GM19463 (cell line): Measurements from ENCODE around the gene OR2A25.
"Not testable (repeated sequence)": the region's sequence is repeated elsewhere in the genome, so short reads cannot be mapped to it uniquely, and the experiment has no call there.

Experiments used
- ATAC-seq: cut with Tn5 transposase; IDR thresholded peaks from one replicate; pipeline ENCODE4 v1.9.1; 2021; ENCODE audit warnings: mild to moderate bottlenecking, moderate library complexity; ENCODE audit not compliant: unreplicated experiment

OR2A25 gene, protein sequence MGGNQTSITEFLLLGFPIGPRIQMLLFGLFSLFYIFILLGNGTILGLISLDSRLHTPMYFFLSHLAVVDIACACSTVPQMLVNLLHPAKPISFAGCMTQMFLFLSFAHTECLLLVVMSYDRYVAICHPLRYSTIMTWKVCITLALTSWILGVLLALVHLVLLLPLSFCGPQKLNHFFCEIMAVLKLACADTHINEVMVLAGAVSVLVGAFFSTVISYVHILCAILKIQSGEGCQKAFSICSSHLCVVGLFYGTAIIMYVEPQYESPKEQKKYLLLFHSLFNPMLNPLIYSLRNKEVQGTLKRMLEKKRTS

DNA sequence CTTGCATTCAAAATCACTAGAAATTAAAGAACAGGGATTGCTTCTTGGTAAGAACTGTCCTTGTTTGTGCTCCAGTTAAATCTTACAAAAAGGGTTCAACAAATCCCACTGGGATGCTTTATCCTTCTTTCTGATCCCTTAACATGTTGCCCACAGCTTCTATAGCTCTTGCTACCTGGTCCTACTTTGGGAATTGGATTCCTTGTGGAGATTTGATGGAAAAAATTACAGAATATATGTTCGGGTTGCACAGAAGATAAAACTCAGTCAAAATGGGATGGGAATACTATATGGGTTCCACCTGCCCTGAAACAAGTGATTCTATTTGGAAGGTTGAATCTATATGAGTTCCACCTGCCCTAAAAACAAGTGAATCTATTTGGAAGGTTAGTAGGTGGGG lies at the start of gene OR2A25:
OR2A25 (plus strand) TSS at position 301 of the 400 bp plus-strand sequence. CDS start 4,409 bp downstream, outside the sequence.
- ATAC-seq: no peak

DNA sequence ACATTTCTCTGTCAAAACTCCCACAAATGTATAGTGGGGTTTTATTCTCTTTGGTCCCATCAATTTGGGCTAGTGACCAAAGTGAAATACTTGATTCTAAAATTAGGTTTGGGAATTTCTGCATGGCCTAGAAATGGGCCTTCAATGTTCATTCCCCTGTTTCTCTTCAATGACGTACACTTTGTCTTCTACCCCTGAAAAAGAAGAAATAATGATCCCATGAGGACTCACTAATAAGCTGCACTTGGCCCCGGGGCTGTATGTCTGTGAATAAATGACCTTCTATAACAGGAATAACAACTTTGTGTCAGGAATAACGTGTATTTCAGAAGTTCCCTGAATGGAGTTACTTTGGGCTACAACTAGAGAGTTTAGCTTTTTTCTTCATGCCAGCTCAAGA lies 49.3 kb upstream of the OR2A25 start:
- ATAC-seq: no peak

DNA sequence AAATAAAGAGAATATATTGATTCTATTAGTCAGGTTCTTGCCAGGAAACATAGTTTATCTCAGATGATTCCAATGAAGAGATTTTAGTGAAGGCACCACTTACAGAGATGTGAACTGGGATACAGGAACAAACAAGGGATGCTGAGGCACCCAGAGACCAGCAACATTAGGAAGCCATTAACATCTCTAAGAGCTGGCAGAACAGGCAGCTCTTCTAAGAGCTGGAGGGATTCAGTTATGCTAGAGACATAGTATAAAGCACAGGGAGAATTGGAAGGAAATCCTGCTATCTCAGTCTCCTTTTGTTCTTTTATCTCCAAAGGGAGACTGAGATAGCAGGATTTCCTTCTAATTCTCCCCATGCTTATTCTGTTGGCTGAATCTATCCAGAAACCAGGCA lies 47.4 kb upstream of the OR2A25 start:
- ATAC-seq: no peak

DNA sequence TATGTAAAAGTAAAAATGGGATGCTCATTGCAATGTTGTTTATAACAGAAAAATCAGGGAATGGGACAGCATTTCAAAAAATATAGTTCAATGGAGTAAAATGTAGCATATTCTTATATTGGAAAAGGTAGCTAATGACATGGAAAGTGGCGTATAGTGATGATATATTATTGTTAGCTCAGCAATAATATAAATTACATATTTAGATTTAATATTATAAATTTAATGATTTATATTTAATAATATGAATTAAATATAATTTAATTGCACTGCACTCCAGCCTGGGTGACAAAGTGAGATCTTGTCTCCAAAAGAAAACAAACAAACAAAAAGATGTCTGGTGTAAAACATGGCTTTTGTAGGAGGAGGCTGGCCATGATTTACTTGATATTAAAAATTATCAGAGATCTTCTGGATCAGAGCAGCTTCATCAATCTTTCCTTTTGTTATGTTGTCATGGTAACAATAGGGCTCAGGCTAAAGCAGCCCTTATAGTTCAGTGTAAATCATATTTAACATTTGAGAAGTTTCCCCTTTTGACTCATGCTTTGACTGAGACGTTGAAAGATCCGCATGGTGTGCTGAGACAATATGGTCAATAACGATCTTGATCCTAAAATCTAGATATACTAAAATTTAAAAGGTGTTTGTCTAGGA lies 46.3 kb upstream of the OR2A25 start:
- no peak for ATAC-seq

DNA sequence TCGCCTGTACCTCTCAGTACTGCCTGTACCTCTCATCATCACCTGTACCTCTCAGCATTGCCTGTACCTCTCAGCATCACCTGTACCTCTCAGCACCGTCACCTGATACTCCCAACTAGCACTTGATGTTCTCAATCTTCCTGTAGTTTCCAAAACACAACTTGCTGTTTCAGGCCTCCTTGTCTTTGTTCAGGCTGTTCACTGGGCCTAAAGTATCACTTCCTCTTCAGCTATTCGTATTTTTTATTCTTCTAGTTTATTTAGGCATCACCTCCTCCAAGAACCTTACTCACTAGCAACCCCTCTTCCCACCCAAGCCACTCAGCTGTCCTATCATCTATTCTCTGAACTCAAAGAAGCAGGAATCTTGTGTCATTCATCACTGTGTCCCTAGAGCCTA lies 45.4 kb upstream of the OR2A25 start:
- ATAC-seq: no peak

DNA sequence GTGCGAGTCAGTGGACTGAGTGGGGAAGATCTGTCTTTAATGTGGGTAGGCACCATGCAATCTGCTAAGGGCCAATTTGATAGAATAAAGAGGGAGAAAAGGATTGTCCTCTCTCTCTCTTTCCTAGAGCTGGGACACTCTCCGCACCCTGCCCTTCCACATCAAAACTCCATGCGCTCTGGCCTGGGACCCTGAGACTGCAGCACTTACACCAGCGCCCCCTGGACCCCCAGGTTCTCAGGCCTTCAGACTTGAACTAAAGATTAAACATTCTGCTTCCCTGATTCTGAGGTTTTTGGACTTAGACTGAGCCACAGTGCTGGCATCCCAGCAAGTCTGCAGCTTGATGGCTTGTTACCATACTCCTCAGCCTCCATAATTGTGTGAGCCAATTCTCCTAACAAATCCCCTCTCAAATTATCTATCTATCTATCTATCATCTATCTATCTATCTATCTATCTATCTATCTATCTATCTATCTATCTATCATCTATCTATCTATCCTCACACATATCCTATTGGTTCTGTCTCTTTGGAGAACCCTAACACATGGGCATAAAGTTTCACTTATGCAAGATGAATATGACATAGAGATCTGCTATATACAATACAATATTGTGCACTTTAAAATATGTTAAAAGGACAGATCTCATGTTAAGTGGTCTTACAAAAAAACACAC lies 43.3 kb upstream of the OR2A25 start:
- ATAC-seq: no peak

DNA sequence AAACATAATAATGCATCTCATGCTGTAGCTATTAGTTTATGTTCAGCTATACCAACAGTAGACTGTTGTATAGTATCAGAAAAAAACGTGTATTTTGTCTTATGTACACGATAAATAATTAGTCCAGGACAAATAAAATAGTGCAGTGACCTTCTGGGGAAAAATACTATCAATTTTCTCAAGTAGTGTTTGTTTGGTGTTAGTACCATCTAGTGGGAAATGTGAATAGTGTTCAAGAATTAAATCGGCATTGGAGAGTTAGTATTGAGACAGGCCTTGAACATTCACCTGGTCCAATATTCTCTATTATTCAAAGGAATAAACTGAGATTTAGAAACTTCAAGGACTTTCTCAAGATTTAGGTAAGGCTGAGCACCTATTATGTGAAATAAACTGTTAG lies 42.5 kb upstream of the OR2A25 start:
- no peak for ATAC-seq

DNA sequence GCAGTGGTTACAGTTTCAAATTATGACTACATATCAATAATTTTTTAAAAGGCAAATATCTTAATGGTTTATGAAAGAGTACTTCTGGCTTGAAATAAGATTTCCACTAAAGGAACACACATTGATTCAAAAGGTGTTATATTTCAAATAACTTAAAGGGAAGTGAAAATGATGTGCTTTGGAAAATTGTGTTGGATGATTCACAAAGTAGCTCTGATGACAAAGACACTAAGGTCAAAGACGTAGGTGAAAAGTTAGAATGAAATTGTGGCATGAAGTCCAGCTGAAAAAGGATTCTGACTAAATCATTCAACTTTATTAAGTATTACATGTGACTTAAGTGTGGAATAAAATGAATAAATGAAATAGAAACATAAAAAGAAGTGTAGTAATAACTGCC lies 41.6 kb upstream of the OR2A25 start:
- peak; percentile 52 for ATAC-seq

DNA sequence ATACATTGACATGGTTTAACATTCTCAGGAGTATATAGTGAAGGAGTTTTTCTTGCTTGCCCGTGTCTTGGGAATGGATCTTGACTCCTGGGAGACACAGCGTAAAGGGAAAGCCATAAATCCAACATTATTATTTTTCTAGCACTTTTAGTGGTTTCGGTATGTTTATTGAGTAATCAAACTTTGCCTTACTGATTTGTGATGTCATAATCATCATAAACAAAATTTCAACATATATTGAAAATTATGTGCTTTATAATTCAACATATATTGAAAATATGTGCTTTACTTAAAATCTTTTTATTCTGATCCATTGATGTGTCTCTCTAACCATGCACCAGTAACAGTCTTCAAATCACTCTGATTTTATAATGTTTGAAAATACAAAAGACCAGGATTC lies 41.1 kb upstream of the OR2A25 start:
- no peak for ATAC-seq

DNA sequence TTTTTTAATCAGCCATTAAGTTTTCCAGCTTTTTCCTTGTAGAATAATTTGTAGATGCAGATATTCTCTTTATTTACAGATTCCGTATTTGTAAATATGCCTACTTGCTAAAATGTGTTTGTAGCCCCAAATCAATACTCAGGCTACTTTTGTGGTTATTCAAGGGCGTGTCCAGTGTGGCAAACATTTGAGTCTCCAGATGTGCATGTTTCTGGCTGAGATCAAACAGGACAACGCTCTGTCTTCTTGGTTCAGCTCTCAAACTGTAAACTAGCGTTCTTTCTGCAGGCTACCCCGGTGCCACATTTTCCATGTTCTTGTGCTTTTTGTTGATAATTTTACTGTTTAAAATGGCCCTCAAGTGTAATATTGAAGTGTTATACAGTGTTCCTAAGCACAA lies 37.1 kb upstream of the OR2A25 start:
- ATAC-seq: no peak

DNA sequence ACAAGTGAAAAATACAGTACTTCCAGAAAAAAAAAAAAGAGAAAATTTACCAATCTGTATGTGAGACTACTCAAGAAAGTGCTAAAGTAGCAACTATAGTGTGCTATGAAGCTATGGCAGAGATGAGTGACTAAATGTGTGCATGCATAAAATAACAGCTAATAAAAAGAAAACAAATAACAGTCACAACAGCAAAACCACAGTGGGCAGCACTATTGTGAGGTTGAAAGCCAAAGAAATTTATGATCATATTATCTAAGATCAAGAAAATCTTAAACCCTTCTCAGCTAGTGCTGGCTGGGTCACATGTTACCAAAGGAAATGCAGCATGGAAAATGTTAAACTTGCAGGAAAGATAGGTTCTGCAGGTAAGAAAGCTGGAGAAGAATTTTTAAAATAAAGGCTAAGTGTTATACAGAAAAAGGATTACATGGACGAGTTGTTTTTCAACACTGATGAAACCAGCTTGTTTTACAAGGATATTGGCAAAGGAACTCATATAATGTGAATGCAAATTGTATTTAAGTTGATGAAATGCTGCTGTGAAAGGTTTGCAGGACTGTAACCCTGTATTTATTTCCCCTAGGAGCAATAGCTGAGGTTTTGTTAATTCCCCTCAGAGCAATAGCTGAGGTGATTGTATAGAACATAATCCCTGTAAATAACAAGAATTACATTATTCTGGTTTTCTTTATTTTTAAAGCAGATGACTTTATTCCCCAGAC lies 36.5 kb upstream of the OR2A25 start:
- no peak for ATAC-seq

DNA sequence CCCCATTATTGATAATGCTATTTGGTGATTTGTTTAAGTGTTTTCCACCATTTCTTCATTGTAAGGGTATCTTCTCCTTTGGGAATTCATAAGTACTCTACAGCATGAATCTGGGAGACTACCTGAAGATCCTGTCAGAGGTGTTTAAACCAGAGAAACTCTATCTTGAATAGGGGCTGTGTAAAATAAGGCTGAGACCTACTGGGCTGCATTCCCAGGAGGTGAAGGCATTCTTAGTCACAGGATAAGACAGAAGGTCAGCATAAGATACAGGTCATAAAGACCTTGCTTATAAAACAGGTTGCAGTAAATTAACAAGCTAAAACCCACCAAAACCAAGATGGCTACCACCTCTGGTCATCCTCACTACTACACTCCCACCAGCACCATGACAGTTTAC lies 34.2 kb upstream of the OR2A25 start:
- ATAC-seq: no peak

DNA sequence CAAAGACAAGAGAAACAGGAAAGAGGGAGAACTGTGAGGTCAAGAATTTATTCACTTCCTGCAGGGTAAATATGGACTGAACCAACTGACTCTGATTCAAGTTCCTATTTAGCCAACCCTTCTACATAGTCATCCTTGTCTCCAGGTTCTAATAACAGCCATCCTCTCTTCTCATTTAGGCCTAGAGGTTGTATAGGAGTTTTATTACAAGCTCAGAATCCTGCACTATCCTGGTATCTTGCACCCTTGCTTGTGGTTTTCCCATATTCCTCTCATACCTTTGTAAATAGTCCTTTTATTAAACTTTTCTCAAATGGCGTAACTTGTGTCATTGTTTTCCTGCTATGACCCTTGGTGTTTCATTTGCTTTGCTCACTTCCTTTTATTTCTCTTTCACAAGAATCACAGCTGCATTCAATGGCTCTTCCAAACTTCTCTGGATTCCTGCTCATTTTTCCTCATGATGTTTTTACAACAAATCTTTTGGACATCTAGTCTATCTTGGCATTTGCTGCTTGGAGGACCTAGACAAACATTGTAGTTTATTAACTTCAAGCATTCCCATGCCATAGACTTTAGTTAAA lies 33.2 kb upstream of the OR2A25 start:
- no peak for ATAC-seq

DNA sequence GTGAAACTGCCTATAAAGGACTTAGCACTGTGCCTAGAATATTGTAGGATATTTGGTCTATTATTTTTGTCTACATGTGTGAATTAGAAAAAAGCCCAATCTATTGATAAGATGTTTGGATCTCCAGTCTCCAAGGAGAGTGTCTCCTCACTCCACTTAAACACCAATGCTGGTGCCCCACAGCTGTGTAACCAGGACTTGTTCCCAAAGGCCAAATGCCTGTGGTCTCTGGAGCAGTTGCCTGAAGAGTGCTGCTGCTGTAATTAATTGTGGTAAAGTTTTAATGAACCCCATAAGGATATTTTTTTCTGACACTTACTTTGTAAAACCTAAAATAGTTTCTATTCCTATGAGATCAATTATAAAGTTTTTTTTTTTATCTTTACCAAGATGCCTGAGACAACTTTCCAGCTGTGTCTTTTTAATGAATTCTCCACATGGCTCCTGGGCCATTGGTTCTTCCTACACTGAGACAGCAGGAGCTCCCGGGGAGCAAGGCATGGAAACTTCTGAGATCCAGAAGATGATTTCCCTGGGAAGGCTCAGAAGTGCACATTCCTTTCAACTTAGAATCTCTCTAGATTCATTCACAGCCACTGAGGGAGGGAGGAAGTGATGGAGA lies 32.1 kb upstream of the OR2A25 start:
- no peak for ATAC-seq

DNA sequence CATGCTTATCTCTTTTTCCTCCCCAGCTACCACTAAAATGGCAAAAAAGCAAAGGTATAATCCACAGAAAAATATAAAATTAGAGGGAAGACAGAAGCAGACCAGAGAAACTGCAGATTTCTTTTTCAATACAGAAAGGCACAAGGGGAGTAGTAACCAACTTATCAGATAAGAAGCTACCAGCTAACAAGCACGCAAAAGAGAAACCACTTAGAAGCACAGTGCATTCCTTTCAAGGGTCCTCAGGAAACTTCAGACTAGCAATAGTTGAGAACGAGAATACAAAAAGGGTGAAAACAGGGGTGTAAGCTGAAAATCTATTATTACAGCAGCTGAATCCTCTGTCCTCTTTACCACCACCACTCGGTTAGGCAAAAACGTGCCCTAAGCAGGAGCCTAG lies 30.7 kb upstream of the OR2A25 start:
- no peak for ATAC-seq

DNA sequence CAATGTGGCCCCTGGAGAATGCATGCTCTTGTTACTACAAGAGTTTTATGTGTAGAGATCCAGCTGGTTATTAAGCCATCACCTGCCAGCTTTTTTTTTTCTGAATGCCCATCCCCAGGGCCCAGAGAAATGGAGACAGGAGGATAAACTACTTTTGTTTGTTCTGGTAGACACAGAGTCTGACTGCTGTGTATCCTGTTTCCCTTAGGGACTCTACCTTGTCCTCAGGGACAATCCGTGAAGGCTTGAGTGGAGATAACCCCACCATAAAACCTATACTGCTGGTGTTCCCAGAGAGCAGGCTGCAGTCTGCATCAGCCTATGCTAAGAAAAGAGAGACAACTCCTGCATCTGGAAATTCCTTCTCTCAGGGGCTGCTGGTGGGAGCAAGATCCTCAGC lies 21.0 kb upstream of the OR2A25 start, which contains the start of gene OR2A5:
OR2A5 (plus strand) TSS at position 301 of the 400 bp plus-strand sequence. CDS start 1,454 bp downstream, outside the sequence.
- no peak for ATAC-seq

DNA sequence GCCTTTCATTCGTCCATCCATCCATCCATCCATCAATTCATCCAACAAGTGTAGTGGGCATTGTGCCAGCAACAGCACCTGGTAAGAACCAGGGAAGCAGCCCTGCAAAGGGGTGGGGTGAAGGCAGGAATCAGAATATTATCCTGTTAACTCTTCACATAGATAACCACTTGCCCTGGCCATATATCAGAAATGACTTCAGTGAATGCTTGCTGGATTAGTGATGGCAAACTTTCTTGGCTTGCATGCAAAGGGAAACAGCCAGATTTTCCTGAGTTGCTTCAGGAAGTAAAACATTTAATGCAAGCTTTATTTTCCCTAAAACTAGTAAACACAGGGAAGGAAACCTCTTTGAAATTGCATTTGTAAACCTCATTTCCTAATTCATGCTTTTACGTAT lies 20.1 kb upstream of the OR2A25 start:
- no peak for ATAC-seq

DNA sequence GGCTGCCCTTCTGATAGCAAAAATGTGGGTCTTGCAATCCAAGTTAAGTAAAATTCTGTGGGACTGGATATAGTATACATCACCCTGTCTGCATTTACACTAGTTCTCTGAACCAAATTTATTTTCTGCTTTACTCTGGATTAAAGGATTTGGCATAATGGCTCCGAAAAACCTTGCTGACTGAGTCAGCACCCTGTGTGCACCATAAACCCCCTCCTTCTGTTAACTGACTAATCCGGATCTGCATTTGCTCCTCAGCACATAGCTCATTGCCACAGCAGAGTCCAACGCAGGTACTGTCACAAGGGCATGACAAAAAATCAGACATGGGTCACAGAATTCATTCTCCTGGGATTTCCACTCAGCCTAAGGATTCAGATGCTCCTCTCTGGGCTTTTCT lies 19.5 kb upstream of the OR2A25 start:
- no peak for ATAC-seq

DNA sequence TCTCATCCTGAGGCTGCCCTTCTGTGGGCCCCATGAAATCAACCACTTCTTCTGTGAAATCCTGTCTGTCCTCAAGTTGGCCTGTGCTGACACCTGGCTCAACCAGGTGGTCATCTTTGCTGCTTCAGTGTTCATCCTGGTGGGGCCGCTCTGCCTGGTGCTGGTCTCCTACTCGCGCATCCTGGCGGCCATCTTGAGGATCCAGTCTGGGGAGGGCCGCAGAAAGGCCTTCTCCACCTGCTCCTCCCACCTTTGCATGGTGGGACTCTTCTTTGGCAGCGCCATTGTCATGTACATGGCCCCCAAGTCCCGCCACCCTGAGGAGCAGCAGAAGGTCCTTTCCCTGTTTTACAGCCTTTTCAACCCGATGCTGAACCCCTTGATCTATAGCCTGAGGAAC lies 18.7 kb upstream of the OR2A25 start:
- ATAC-seq: not testable (repeated sequence)

DNA sequence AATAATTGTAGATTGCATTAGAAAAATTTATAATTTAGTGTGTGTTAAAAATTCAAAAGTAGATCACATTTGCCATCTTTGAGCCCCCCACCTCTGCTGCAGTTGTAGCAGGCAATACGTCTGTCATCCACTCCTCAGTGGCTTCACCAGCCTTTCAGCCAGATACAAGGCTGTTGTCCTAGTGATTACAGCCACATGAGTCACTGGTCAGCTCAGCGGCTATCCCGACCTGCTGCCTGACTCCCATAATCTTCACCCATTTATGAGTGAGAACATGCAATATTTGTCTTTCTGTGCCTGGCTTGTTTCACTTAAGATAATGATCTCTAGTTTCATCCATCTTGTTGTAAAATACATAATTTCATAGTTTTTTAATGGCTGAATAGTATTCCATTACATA lies 11.7 kb upstream of the OR2A25 start:
- ATAC-seq: no peak

DNA sequence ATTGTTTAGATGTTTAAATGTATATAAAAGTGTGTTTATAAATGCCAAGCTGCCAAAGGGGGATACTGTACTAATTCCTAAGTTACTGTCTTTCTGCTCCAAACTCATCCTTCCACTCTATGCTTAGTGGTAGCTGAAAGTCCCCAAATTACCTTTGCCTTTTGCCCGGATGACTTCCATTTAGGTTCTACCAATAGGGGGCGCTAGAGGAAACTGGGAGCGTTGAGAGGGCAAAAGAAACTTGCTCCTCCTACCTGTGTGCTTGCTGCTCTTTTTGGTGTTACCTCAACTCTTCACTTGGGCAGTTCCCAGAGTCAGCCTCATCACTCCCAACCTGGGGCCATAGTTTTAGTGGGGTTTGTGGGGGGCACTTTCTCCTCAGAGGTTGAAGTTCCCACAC lies 5.9 kb upstream of the OR2A25 start:
- ATAC-seq: no peak
